Right lobe of liver (tissue), 6 donors: ENCODE measurements around the gene SLC48A1. TPM values are rescaled to one million over a fixed set of nuclear protein-coding genes. Genes with fewer than 3 reads are reported as not detected.
A peak's percentile ranks its signal among the peaks of the same experiment; 100 is the strongest.

ENCODE experiments used
- ATAC-seq, 4 donors: fragments of 200-7000 bp; cut with Tn5 transposase; one replicate each; pipeline ENCODE4 v1.9.1; 2020; ENCODE audit warnings: mild to moderate bottlenecking in 4 of 4, moderate library complexity in 4 of 4
- DNase-seq, 3 donors: peaks; one replicate each; pipeline ENCODE4 v3.0.0-alpha.2; 2020
- H3K27ac ChIP-seq, 3 donors: fragments of 200-600 bp; one replicate each; pipeline ENCODE4 v1.8.0; 2022
- H3K27me3 ChIP-seq, 2 donors: fragments of 200-600 bp; one replicate each; pipeline ENCODE4 v1.8.0; 2022
- H3K36me3 ChIP-seq, 4 donors: fragments of 200-600 bp; sonication (generic) in 1 of 4; one replicate each; pipeline versions ENCODE4 v1.5.1 to v1.8.0; 2017 to 2022; ENCODE audit warnings: control low read depth in 1 of 4
- H3K4me1 ChIP-seq, 4 donors: fragments of 200-600 bp; sonication (generic) in 1 of 4; one replicate each; pipeline versions ENCODE4 v1.5.1 to v1.8.0; 2017 to 2022; ENCODE audit warnings: control low read depth in 1 of 4
- H3K4me3 ChIP-seq, 3 donors: fragments of 200-600 bp; one replicate each; pipeline ENCODE4 v1.8.0; 2022
- H3K9me3 ChIP-seq, 4 donors: fragments of 200-600 bp; sonication (generic) in 1 of 4; one replicate each; pipeline versions ENCODE4 v1.5.1 to v1.8.0; 2017 to 2022; ENCODE audit warnings: control low read depth in 1 of 4
- CTCF ChIP-seq, 4 donors: fragments of 200-600 bp in 3 of 4; fragments of 450-650 bp in 1 of 4; IDR thresholded peaks; one replicate each; pipeline versions ENCODE4 v1.5.1 to v1.8.0; 2016 to 2022; ENCODE audit warnings: antibody characterized with exemption in 4 of 4, mild to moderate bottlenecking in 2 of 4
- POLR2A ChIP-seq: fragments of 450-650 bp; IDR thresholded peaks from one replicate; pipeline ENCODE4 v1.6.1; 2017; ENCODE audit warnings: antibody characterized with exemption, mild to moderate bottlenecking
- WGBS: methylation state at CpG from one replicate; pipeline ENCODE4 v1.1.6; 2018; ENCODE audit warnings: low coverage, low lambda C conversion rate; ENCODE audit not compliant: insufficient coverage; ENCODE audit errors: missing lambda C conversion rate; 5-methylcytosine and 5-hydroxymethylcytosine counted together
- intact Hi-C, 2 donors: fragments of 100-400 bp; cut with DNase I; formaldehyde crosslinking; loops; one replicate each; pipeline versions ENCODE4 v1.11.2 to v1.14.1; 2022
- total RNA-seq, 6 experiments: library from RNA; depleted of rRNA in 2 of 6; stranded (reverse); fragments of >200 nt in 2 of 6; fragmentation: NEBNext Ultra II Directional in 3 of 6; extraction: Animal tissue kit (Norgen Biotek cat#: 25700) in 3 of 6; gene quantifications; one replicate each; pipeline versions ENCODE4 v1.1.0 to v1.2.4, GENCODE V29; 2016 to 2023
- donor health status: DM: no; HTN: yes; CAD: no.
- donor health status: DM: no; HTN: no; CAD: no.
- donor health status: DM: no; HTN: no; CAD: no.
- donor health status: DM: no; HTN: yes; CAD: no.
- donor health status: DM: no; HTN: yes; CAD: no.

Gene SLC48A1
- total RNA-seq, 6 experiments from 2014 or later = 12.4 to 20.4 (median 18.0) TPM

GRCh38 chr12:47781479-47782371 lies 8.7 kb downstream of the SLC48A1 start:
- no peak overlapping the region for H3K27ac ChIP-seq
- 61% methylated on average over 6 of the region's 13 CpGs for WGBS
- no peaks in the 10 kb centered on the region for H3K9me3 ChIP-seq
- TF ChIP-seq POLR2A (no peak), CTCF (IDR thresholded peaks at IDR 0.05) (no peak)
- ATAC-seq (no peak), DNase-seq (no peak)
- H3K36me3 ChIP-seq = peaks cover 0 to 17% (median 10%) of the 10 kb centered on the region in 4 donors
- intact Hi-C loops = no loop called here
- no peaks in the 10 kb centered on the region for H3K27me3 ChIP-seq
- H3K4me3 ChIP-seq = no peak overlapping the region
- H3K4me1 ChIP-seq = peaks cover 0 to 9% (median 0%) of the 10 kb centered on the region in 4 donors

- peak in 1 of 3 donors; percentile 28 for DNase-seq
- TF ChIP-seq POLR2A = no peak
- TF ChIP-seq CTCF (IDR thresholded peaks at IDR 0.05) = no peak
- whole genome bisulfite sequencing = no CpG with 5 or more reads among the region's 8 CpGs
- Histone ChIP-seq H3K4me3 (no peak overlapping the region), H3K4me1 (peaks cover 0 to 2% (median 0%) of the 10 kb centered on the region in 4 donors), H3K27ac (no peak overlapping the region), H3K9me3 (no peaks in the 10 kb centered on the region), H3K36me3 (peaks cover 0 to 22% (median 10%) of the 10 kb centered on the region in 4 donors), H3K27me3 (no peaks in the 10 kb centered on the region)
- ATAC-seq = no peak
- intact Hi-C loops = no loop called here
Measured at GRCh38 chr12:47782372-47782770, 9.3 kb downstream of the SLC48A1 start.

DNA sequence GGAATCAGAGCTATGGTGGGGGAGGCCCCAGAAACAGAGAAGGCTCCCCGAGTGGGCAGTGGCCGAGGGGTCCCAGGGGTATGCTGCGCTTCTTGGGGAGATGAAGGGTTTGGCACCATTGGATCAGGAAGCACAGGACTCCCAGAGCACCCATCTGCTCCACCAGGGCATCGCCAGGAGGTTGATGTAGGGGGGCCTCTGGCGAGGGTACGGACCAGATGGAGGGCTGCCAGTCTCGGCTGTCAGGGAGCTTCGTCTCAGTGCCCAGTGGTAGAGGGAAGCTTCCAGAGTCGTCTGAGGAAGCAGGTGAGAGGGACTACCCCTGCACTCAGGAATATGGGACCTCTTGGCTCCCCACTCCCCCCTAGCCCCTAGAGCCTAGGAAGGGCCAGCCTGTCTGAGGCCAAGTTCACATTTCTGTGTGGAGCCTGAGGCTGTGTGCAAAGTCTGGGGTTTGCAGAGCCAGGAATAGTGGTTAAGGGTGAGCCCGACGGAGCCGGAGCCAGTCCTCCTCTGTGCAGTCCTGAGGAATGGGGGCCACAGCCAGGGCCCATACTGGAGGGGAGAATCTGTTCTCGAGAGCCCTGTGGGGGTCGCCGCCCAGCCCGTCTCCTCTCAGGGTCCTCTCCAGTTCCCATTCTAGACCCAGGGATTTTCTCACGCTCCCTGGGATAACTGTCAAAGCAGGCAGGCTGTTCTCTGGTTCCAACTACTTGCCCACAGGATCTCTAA lies 10.2 kb downstream of the SLC48A1 start:
- no peak for TF ChIP-seq CTCF (IDR thresholded peaks at IDR 0.05)
- no peak for TF ChIP-seq POLR2A
- H3K27me3 ChIP-seq = no peaks in the 10 kb centered on the region
- H3K4me3 ChIP-seq = no peak overlapping the region
- no peaks in the 10 kb centered on the region for H3K9me3 ChIP-seq
- no peak overlapping the region for H3K27ac ChIP-seq
- DNase-seq (peak in 1 of 3 donors; percentile 42), ATAC-seq (no peak)
- intact Hi-C loops = no loop called here
- H3K4me1 ChIP-seq = no peaks in the 10 kb centered on the region
- peaks cover 0 to 27% (median 10%) of the 10 kb centered on the region in 4 donors for H3K36me3 ChIP-seq
- 90% methylated on average over 2 of the region's 17 CpGs for WGBS

GRCh38 chr12:47783821-47784819 lies 11.1 kb downstream of the SLC48A1 start:
- Histone ChIP-seq H3K4me1 (no peaks in the 10 kb centered on the region), H3K36me3 (peaks cover 0 to 32% (median 10%) of the 10 kb centered on the region in 4 donors), H3K9me3 (no peaks in the 10 kb centered on the region), H3K27ac (no peak overlapping the region), H3K27me3 (no peaks in the 10 kb centered on the region), H3K4me3 (no peak overlapping the region)
- intact Hi-C loops = no loop called here
- DNase-seq = peak in 1 of 3 donors; percentile 51
- no peak for ATAC-seq
- WGBS = 80% methylated on average over 2 of the region's 20 CpGs
- TF ChIP-seq POLR2A (no peak), CTCF (IDR thresholded peaks at IDR 0.05) (no peak)
